Breast epithelium (tissue), 3 donors: ENCODE results near the gene FAH.

Source experiments
- POLR2A ChIP-seq: fragments of 450-650 bp; IDR thresholded peaks from one replicate; pipeline ENCODE4 v1.6.1; 2016; ENCODE audit warnings: antibody characterized with exemption, mild to moderate bottlenecking, moderate library complexity
- POLR2AphosphoS5 ChIP-seq, 3 donors: sonication (generic); formaldehyde crosslinking; IDR thresholded peaks; one replicate each; pipeline ENCODE4 v1.6.1; 2017; ENCODE audit warnings: antibody characterized with exemption in 3 of 3
- TF ChIP-seq, protein P1 (sequence below), 3 donors: fragments of 450-650 bp; IDR thresholded peaks; one replicate each; pipeline ENCODE4 v1.5.1; 2016 to 2017; ENCODE audit warnings: antibody characterized with exemption in 3 of 3, mild to moderate bottlenecking in 3 of 3, moderate library complexity in 3 of 3

- TF ChIP-seq POLR2A (no peak), POLR2AphosphoS5 (IDR thresholded peaks at IDR 0.05) (no peak)
- TF ChIP-seq, protein P1, sequence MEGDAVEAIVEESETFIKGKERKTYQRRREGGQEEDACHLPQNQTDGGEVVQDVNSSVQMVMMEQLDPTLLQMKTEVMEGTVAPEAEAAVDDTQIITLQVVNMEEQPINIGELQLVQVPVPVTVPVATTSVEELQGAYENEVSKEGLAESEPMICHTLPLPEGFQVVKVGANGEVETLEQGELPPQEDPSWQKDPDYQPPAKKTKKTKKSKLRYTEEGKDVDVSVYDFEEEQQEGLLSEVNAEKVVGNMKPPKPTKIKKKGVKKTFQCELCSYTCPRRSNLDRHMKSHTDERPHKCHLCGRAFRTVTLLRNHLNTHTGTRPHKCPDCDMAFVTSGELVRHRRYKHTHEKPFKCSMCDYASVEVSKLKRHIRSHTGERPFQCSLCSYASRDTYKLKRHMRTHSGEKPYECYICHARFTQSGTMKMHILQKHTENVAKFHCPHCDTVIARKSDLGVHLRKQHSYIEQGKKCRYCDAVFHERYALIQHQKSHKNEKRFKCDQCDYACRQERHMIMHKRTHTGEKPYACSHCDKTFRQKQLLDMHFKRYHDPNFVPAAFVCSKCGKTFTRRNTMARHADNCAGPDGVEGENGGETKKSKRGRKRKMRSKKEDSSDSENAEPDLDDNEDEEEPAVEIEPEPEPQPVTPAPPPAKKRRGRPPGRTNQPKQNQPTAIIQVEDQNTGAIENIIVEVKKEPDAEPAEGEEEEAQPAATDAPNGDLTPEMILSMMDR (IDR thresholded peaks at IDR 0.05): no peak
These were observed 76.3 kb downstream of the FAH start for GRCh38 chr15:80228959-80229610.
